Astrocyte (in vitro differentiated cells and primary cell): ENCODE results near the gene MS4A18.

Experiments used
- CTCF ChIP-seq: IDR thresholded peaks from 2 replicates; pipeline ENCODE4 v1.5.1; 2011; ENCODE audit warnings: low read depth, mild to moderate bottlenecking, inconsistent platforms, low read length, moderate library complexity; ENCODE audit not compliant: insufficient read depth
- EZH2 ChIP-seq: IDR thresholded peaks from 2 replicates; pipeline ENCODE4 v1.6.1; 2012; ENCODE audit warnings: mild to moderate bottlenecking, low read length, inconsistent platforms; ENCODE audit not compliant: insufficient read depth

- TF ChIP-seq CTCF, result no peak
- no peak for TF ChIP-seq EZH2
Observed at GRCh38 chr11:60711276-60711675, 13.2 kb upstream of the MS4A18 start.
